ENCODE data around the gene PALM.

The PALM gene

DNA sequence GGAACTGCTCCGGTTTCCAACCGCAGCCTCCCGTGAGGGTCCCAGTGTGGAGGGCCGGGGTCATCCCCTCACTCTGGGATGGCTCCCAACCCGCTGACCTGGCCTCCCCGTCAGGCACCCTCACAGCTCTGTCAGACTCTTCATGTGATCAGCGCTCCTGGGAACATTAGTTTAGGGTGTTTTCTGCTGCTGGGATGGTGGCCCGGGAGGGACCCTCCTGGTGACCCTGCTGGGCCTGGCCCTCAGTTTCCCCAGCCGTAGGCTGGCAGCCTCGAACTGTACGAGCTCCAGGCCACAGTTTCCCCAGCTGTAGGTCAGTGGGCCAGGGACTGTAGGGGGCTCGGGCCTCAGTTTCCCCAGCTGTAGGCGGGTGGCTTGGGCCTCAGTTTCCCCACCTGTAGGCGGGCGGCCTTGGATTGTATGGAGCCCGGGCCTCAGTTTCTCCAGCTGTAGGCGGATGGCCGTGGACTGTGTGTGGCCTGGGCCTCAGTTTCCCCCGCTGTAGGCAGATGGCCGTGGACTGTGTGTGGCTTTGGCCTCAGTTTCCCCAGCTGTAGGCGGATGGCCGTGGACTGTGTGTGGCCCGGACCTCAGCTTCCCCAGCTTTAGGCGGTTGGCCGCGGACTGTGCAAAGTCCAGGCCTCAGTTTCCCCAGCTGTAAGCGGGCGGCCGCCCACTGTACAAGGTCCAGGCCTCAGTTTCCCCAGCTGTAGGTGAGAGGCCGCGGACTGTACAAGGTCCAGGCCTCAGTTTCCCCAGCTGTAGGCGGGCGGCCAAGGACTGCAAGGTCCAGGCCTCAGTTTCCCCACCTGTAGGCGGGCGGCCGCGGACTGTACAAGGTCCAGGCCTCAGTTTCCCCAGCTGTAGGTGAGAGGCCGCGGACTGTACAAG, 87.2 kb downstream of the PALM start:
- no peak overlapping the region for H3K27ac Mint-ChIP-seq (ENCODE audit: low read depth)
- ATAC-seq (replicated peaks; ENCODE audit: extremely low read depth, poor library complexity, severe bottlenecking) (no peak), DNase-seq (ENCODE audit: low spot score in 2 of 2) (no peak)
- H3K36me3 Mint-ChIP-seq (ENCODE audit: insufficient read depth), result peaks cover 22% of the 10 kb centered on the region
- no peaks in the 10 kb centered on the region for H3K27me3 Mint-ChIP-seq
- H3K9me3 Mint-ChIP-seq, result no peaks in the 10 kb centered on the region
- peak overlapping the region; percentile 23 for H3K4me3 Mint-ChIP-seq
- peaks cover 28% of the 10 kb centered on the region for H3K4me1 Mint-ChIP-seq

DNA sequence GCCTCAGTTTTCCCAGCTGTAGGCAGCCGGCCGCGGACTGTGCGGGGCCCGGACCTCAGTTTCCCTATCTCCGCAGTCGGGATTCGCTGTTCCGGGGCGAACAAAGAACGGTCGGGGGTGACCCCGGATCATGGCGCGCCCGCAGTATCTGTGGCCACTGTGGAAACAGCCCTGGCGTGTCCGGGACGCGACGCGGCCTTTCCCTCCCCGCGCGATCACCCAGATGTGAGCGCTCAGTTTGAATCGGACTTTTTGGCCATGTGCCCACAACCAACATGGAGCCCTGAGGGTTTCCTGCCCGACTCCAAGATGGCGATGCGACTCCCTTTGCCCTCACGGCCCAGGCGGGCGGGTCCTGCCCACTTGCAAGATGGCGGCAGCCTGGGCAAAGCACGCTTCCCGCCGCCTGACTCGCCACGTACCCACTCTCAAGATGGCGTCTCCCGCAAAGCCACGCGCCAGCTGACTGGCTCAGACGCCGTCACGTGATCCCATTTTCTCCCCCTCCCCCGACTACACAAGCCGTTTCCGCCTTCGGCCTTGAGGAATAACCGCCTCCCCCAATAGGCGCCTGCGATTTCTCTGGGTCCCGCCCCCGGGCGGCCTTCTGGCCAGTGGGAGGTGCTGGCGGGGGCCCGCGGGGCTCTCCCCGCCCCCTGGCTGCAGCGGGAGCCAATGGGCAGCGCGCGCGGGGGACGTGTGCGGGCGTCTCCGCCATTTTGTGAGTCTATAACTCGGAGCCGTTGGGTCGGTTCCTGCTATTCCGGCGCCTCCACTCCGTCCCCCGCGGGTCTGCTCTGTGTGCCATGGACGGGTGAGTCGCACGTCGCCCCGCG, 88.2 kb downstream of the PALM start, which contains the start of gene PTBP1:
PTBP1 (plus strand) TSS at position 761 of the 836 bp plus-strand sequence; CDS start at position 807, 46 bp downstream.
- H3K27ac Mint-ChIP-seq (ENCODE audit: low read depth), result peak within 1 kb of the TSS; percentile 90
- H3K36me3 Mint-ChIP-seq (ENCODE audit: insufficient read depth), result peaks cover 29% of the 10 kb centered on the region
- peaks cover 37% of the 10 kb centered on the region for H3K4me1 Mint-ChIP-seq
- peak; percentile 87 for ATAC-seq (replicated peaks; ENCODE audit: extremely low read depth, poor library complexity, severe bottlenecking)
- no peaks in the 10 kb centered on the region for H3K9me3 Mint-ChIP-seq
- H3K4me3 Mint-ChIP-seq, result peak within 1 kb of the TSS; percentile 94
- DNase-seq (ENCODE audit: low spot score in 2 of 2), result peak; percentile 93 to 100
- H3K27me3 Mint-ChIP-seq, result no peaks in the 10 kb centered on the region
